ENCODE data around the gene PRPF40A.

Gene PRPF40A

DNA sequence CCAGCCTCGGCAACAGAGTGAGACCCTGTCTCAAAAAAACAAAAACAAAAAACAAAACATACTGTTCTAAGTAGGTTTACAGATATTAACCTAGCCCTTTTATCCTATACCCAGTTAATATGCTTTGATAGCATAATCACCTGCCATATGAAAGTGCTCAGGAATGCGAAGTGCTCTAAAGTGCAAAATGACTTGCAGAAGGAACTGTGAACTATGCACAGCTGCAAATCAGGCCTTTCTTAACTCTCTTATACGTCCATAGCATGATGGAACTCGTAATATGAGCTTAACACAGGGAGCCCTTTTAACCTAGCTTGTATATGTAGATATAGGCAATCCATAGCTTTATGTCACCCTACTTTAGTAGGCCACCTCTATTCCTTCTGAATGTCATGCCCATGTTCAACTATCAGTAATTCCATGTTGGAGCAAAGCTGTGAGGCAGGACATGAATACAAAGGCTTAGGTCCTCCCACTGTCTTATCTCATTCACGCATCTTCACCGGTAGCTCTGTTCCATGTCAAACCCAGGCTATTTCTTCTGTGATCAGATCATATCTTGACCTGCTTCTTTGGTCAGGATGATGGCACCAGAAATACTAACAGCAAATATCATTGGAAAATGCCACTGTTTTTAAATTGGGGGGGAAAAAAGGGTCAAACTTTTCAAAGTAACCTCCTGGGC, 72.9 kb downstream of the PRPF40A start:
- TF ChIP-seq, protein P1, sequence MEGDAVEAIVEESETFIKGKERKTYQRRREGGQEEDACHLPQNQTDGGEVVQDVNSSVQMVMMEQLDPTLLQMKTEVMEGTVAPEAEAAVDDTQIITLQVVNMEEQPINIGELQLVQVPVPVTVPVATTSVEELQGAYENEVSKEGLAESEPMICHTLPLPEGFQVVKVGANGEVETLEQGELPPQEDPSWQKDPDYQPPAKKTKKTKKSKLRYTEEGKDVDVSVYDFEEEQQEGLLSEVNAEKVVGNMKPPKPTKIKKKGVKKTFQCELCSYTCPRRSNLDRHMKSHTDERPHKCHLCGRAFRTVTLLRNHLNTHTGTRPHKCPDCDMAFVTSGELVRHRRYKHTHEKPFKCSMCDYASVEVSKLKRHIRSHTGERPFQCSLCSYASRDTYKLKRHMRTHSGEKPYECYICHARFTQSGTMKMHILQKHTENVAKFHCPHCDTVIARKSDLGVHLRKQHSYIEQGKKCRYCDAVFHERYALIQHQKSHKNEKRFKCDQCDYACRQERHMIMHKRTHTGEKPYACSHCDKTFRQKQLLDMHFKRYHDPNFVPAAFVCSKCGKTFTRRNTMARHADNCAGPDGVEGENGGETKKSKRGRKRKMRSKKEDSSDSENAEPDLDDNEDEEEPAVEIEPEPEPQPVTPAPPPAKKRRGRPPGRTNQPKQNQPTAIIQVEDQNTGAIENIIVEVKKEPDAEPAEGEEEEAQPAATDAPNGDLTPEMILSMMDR (IDR thresholded peaks at IDR 0.05; ENCODE audit: control extremely low read depth, extremely low read depth, low read depth, missing control alignments), result no peak
- CTCF ChIA-PET, result interaction anchor here (1.2 to 6.5 kb wide), 2 partner anchors 9 to 468 kb away, joined by 4 to 65 read pairs; no protein-coding TSS in a partner anchor
- POLR2A ChIA-PET, result no interaction called here
- no peak for DNase-seq (ENCODE audit: extremely low spot score)

DNA sequence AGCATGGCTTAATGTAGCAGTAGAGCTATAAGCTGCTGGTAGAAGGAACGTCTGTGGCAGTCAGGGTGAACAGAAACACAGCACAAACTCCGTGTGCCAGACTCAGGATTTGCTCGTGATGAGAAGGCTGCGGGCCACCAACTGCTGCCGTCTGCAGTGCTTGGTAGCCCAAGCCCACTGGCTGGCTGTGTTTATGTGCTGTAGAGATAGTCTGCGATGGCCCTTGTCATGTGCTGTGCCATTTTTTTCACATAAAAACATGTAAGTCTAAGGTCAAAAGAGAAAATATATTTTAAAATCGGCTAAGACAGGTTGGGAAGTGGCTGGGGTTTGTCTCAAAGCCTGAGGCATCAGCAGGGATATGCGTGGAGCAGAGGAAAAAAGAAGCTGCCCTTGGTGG, 78.7 kb downstream of the PRPF40A start:
- DNase-seq (ENCODE audit: extremely low spot score), result no peak
- ChIA-PET CTCF (interaction anchor here (1.0 to 4.0 kb wide), 6 partner anchors 9 to 462 kb away, joined by 3 to 17 read pairs (median 12); partner anchors contain the start of gene STAM2), POLR2A (no interaction called here)
- TF ChIP-seq, protein P1 (IDR thresholded peaks at IDR 0.05; ENCODE audit: control extremely low read depth, extremely low read depth, low read depth, missing control alignments), result no peak

DNA sequence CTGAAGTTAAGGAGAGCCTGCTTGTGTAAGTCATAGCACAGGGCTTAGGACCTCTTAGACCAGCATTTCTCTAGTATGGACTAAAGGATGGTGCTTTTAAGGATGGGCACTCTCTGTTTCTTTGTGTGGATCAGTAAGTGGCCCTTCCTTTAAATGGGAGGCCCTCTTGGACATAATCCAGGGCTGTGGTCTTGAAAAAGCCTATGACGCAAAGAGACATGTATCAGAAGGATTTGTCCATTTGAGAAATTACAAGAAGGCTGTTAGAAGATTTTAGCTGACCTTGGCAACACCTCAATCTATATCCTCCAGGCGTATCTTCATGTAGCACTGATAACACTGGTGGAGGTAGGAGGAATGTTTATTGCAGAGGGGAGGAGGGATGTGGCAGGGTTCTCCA, 79.2 kb downstream of the PRPF40A start:
- TF ChIP-seq, protein P1 (IDR thresholded peaks at IDR 0.05; ENCODE audit: control extremely low read depth, extremely low read depth, low read depth, missing control alignments), result no peak
- CTCF ChIA-PET, result interaction anchor here (1.0 to 4.0 kb wide), 4 partner anchors 10 to 449 kb away, joined by 3 to 17 read pairs (median 12); no protein-coding TSS in a partner anchor
- DNase-seq (ENCODE audit: extremely low spot score), result no peak
- POLR2A ChIA-PET, result no interaction called here

DNA sequence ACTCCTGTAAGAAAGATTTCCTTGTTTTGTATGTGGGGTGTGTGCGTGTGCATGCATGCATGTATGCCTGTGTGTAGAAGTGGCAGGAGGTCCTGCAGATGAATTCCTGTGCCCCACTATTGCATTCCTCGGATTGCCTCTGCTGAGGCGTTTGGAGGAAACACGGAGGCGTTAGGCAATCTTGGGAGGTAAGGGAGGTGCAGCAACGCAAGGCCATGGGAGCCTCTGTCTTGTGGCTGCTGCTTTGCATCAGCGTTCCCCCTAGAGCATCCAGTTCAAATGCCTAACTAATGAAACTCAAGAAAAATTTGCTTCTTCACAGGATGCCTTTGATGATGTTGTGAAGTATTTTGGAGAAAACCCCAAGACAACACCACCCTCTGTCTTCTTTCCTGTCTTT, 80.0 kb downstream of the PRPF40A start:
- DNase-seq (ENCODE audit: extremely low spot score), result no peak
- ChIA-PET CTCF (interaction anchor here (2.7 to 4.0 kb wide), 3 partner anchors 10 to 448 kb away, joined by 10 to 17 read pairs (median 13); no protein-coding TSS in a partner anchor), POLR2A (no interaction called here)
- TF ChIP-seq, protein P1 (IDR thresholded peaks at IDR 0.05; ENCODE audit: control extremely low read depth, extremely low read depth, low read depth, missing control alignments), result no peak

DNA sequence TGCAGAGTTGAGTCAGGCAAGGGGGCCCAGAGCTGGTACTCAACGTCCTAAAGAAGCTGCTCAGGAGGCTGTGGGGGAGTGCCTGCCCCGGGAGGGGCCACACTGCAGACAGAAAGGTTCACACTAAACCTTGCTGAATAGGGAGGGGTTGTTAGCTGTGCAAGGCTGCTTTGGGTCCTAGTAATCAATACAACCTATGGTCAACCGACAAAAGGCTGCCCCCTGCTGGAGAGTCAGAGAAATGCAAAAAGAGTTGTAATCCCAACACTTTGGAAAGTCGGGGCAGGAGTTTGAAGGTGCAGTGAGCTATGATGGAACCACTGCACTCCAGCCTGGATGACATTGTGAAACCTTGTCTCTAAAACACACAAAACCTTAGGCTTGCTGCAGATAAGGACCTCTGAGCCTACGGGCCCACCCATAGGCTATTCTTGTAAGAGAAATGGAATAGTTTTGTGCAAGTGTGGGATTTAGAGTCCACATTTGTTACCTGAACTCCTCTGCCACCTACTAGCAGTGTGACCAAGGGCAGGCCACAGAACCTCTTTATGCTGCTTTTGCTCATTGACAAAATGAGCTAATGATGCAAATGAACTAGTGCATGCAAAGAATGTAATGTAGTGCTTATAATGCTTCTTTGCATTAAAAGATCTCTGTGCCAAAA, 81.5 kb downstream of the PRPF40A start:
- DNase-seq (ENCODE audit: extremely low spot score), result peak; percentile 58
- CTCF ChIA-PET, result interaction anchor here (0.6 to 5.7 kb wide), 73 partner anchors 10 to 603 kb away, joined by 3 to 65 read pairs (median 4); partner anchors contain the start of gene STAM2
- TF ChIP-seq, protein P1 (IDR thresholded peaks at IDR 0.05; ENCODE audit: control extremely low read depth, extremely low read depth, low read depth, missing control alignments), result peak; percentile 76
- POLR2A ChIA-PET, result interaction anchor here (1.4 kb wide), 1 partner anchor 460 kb away, joined by 4 read pairs; the partner anchor contains the start of gene STAM2

DNA sequence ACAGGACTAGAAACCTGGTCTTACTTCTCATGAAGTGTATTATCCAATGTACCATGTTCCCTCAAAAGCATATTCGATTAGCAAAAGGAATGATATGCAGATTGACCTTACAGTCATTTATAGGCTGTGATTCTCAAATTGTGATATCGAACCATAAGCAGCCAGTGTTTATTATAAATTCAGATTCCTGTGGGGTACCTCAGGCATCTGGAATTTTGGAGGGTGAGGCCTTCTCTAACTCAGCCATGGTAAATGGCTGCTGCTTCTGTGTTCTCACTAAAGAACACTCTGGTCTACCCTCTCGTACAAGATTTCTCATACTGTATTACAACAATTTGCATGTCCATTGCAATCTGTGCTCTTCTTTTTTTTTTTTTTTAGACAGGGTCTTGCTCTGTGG, 84.5 kb downstream of the PRPF40A start:
- TF ChIP-seq, protein P1 (IDR thresholded peaks at IDR 0.05; ENCODE audit: control extremely low read depth, extremely low read depth, low read depth, missing control alignments), result no peak
- POLR2A ChIA-PET, result no interaction called here
- CTCF ChIA-PET, result interaction anchor here (1.5 to 5.7 kb wide), 4 partner anchors 15 to 457 kb away, joined by 3 to 60 read pairs (median 9); partner anchors contain the start of gene STAM2
- no peak for DNase-seq (ENCODE audit: extremely low spot score)
